ENCODE data around the gene TTLL6. TPM values are rescaled to one million over a fixed set of nuclear protein-coding genes. Genes with fewer than 3 reads are reported as not detected.
A peak's percentile ranks its signal among the peaks of the same experiment; 100 is the strongest.

TTLL6 gene
- total and polyA plus RNA-seq, 2 experiments from 2014 or later: not detected

DNA sequence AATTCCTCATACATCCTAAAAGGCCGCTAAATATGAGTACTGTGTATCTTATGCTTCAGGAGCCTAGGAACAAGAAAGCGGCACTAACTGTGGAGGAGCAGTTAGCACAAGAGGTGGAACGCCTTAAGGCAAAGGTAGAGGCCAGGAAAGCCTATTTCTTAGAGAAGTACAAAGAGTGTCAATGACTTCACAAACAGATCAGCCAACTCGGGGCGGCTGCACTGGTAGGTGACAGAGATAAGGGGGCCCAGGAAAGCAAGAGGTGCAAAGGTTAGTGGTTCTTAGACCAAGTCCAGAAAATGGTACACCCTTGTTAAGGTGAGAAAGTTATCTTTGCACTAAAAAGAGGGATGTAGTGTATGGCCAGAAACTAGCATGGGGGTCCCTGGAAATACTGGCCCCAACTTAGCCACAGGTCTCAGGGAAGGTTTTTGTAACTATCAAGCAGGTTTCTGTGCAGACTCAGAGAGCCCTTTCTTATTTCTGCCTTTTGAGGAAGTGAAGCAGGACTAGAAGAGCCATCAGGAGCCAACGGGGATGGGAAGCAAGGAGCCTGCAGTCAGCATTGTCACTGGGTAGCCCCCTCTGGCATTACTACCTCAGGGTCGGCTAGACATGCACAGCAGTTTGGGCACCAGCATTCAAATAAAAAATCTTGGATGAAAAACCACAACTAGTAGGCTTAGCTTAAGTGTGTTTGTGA, 37.9 kb upstream of the TTLL6 start:
- 93 to 94% methylated on average over 7 of the region's 7 CpGs for WGBS, 2 experiments (ENCODE audit: low coverage in 1 of 2, low lambda C conversion rate in 2 of 2, missing lambda C conversion rate in 2 of 2)
- no peak overlapping the region for H2AFZ ChIP-seq
- H3K27me3 ChIP-seq (replicated peaks; ENCODE audit: insufficient read depth): no peaks in the 10 kb centered on the region
- no peak overlapping the region for H3K4me2 ChIP-seq (ENCODE audit: unreplicated experiment)
- H3K4me1 ChIP-seq (ENCODE audit: insufficient read depth): no peaks in the 10 kb centered on the region
- no peak overlapping the region for H3K9ac ChIP-seq
- no peak overlapping the region for H3K4me3 ChIP-seq
- DNase-seq: no peak
- no peak for TF ChIP-seq EZH2 (IDR thresholded peaks at IDR 0.05; ENCODE audit: insufficient read depth, poor library complexity, severe bottlenecking)
- TF ChIP-seq EZH2phosphoT487 (IDR thresholded peaks at IDR 0.05; ENCODE audit: insufficient read depth, low read depth): no peak
- H3K79me2 ChIP-seq (ENCODE audit: insufficient read depth): no peaks in the 10 kb centered on the region
- H3K36me3 ChIP-seq (ENCODE audit: low read depth): peaks cover 75% of the 10 kb centered on the region
- no peaks in the 10 kb centered on the region for H3K9me3 ChIP-seq (ENCODE audit: low read depth)
- 0 out of 2 replicates have a peak, but pooled peaks cover 6% of the 10 kb centered on the region for H3F3A ChIP-seq (ENCODE audit: insufficient read depth)
- no peak overlapping the region for H3K27ac ChIP-seq
- in situ Hi-C loops (cut with MboI): no loop called here
- no peaks in the 10 kb centered on the region for H3K9me2 ChIP-seq (ENCODE audit: insufficient read depth)
- no peaks in the 10 kb centered on the region for H4K20me1 ChIP-seq (ENCODE audit: insufficient read depth)

DNA sequence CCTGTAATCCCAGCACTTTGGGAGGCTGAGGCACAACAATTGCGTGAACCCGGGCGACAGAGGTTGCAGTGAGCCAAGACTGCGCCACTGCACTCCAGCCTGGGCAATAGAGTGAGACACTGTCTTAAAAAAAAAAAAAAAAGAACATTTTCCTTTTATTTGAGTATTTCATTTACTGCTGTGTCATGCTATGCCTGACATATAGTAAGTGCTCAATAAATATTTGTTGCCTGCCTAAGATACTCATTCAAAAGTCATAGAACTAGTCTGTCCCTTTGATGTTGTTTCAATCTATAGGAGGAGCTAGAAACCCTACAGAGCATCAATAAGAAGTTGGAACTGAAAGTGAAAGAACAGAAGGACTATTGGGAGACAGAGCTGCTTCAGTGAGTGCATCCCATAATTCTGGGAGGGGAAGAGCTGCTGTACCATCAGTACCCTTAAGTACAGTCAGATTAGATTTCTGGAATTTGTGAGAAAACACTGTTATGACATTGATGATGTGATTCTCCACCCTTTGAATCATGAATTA, 33.8 kb upstream of the TTLL6 start:
- Histone ChIP-seq H3K4me3 (no peak overlapping the region), H4K20me1 (ENCODE audit: insufficient read depth) (no peaks in the 10 kb centered on the region), H2AFZ (no peak overlapping the region), H3F3A (ENCODE audit: insufficient read depth) (0 out of 2 replicates have a peak, but pooled peaks cover 6% of the 10 kb centered on the region), H3K27ac (no peak overlapping the region), H3K36me3 (ENCODE audit: low read depth) (peaks cover 73% of the 10 kb centered on the region), H3K9ac (no peak overlapping the region), H3K9me2 (ENCODE audit: insufficient read depth) (no peaks in the 10 kb centered on the region), H3K4me2 (ENCODE audit: unreplicated experiment) (no peak overlapping the region), H3K79me2 (ENCODE audit: insufficient read depth) (no peaks in the 10 kb centered on the region), H3K9me3 (ENCODE audit: low read depth) (no peaks in the 10 kb centered on the region), H3K27me3 (replicated peaks; ENCODE audit: insufficient read depth) (no peaks in the 10 kb centered on the region), H3K4me1 (ENCODE audit: insufficient read depth) (no peaks in the 10 kb centered on the region)
- DNase-seq: no peak
- TF ChIP-seq EZH2phosphoT487 (IDR thresholded peaks at IDR 0.05; ENCODE audit: insufficient read depth, low read depth): no peak
- no peak for TF ChIP-seq EZH2 (IDR thresholded peaks at IDR 0.05; ENCODE audit: insufficient read depth, poor library complexity, severe bottlenecking)
- in situ Hi-C loops (cut with MboI): no loop called here
- 99 to 100% methylated on average over 4 of the region's 4 CpGs for WGBS, 2 experiments (ENCODE audit: low coverage in 1 of 2, low lambda C conversion rate in 2 of 2, missing lambda C conversion rate in 2 of 2)

DNA sequence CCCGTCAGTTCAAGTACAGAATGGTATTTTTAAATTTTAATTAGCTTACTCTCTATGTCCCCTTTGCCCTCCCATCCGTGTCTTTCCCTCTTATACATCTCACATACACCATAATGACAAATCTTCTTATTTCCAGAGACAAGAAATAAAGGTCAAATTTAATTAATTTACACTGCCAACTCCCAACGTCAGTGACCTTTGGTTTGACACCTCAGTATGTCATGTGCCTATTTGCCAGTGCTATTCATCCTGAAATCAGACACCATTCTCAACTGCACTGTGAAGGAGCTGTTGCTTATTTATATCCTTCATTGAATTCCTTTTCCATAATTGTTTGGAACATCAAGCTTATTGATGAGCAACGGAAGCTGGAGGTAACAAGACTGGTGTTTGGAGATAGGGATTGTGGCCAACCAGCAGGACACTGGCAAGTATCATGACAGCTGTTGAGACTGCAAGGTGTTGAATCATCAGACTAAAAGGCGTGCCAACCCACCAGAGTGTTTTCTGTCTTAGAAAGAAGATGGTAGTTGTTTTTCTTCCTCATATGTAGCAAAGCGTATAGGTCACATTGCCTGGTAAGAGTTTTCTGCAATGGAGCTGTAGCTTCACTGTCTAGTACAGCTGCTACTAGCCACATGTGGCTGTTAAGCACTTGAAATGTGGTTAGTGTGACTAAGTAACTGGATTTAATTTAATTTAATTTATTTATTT, 26.3 kb upstream of the TTLL6 start:
- peak; percentile 42 for DNase-seq

DNA sequence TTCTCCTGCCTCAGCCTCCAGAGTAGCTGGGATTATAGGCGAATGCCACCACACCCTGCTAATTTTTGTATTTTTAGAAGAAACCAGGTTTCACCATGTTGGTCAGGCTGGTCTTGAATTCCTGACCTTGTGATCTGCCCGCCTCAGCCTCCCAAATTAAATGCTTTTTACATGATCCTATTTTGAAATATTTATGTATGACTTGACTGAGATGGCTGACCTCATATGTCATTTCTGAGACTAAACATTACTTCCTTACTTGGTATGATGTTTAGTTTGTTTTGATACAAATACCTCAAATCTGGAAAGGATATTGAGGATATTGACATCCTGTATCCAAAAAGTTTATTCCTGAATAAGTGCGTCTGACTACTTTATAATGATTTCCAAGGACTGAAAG, 25.7 kb upstream of the TTLL6 start:
- H3K36me3 ChIP-seq (ENCODE audit: low read depth): peaks cover 25% of the 10 kb centered on the region
- H3K4me2 ChIP-seq (ENCODE audit: unreplicated experiment): no peak overlapping the region
- H3K9me3 ChIP-seq (ENCODE audit: low read depth): no peaks in the 10 kb centered on the region
- H3K9me2 ChIP-seq (ENCODE audit: insufficient read depth): no peaks in the 10 kb centered on the region
- in situ Hi-C loops (cut with MboI): no loop called here
- no peak overlapping the region for H3K4me3 ChIP-seq
- H2AFZ ChIP-seq: no peak overlapping the region
- TF ChIP-seq EZH2 (IDR thresholded peaks at IDR 0.05; ENCODE audit: insufficient read depth, poor library complexity, severe bottlenecking) (no peak), EZH2phosphoT487 (IDR thresholded peaks at IDR 0.05; ENCODE audit: insufficient read depth, low read depth) (no peak)
- 71 to 88% methylated on average over 3 of the region's 3 CpGs for WGBS, 2 experiments (ENCODE audit: low coverage in 1 of 2, low lambda C conversion rate in 2 of 2, missing lambda C conversion rate in 2 of 2)
- H3K4me1 ChIP-seq (ENCODE audit: insufficient read depth): peaks cover 34% of the 10 kb centered on the region
- H3K27me3 ChIP-seq (replicated peaks; ENCODE audit: insufficient read depth): no peaks in the 10 kb centered on the region
- H3K9ac ChIP-seq: no peak overlapping the region
- 0 out of 2 replicates have a peak, but pooled peaks cover 5% of the 10 kb centered on the region for H4K20me1 ChIP-seq (ENCODE audit: insufficient read depth)
- no peak for DNase-seq
- H3K27ac ChIP-seq: no peak overlapping the region
- H3F3A ChIP-seq (ENCODE audit: insufficient read depth): peaks cover 18% of the 10 kb centered on the region
- H3K79me2 ChIP-seq (ENCODE audit: insufficient read depth): peaks cover 51% of the 10 kb centered on the region

More for the DNA sequence above, 26.3 kb upstream of the TTLL6 start:
- Histone ChIP-seq H3K27ac (peak overlapping the region; percentile 18; the same call in 1 of the 2 replicates), H3K4me3 (no peak overlapping the region), H3K4me1 (ENCODE audit: insufficient read depth) (peaks cover 34% of the 10 kb centered on the region), H3K79me2 (ENCODE audit: insufficient read depth) (peaks cover 45% of the 10 kb centered on the region), H3F3A (ENCODE audit: insufficient read depth) (peaks cover 18% of the 10 kb centered on the region), H3K9me2 (ENCODE audit: insufficient read depth) (no peaks in the 10 kb centered on the region), H3K4me2 (ENCODE audit: unreplicated experiment) (peak overlapping the region; percentile 20), H3K9me3 (ENCODE audit: low read depth) (no peaks in the 10 kb centered on the region), H4K20me1 (ENCODE audit: insufficient read depth) (0 out of 2 replicates have a peak, but pooled peaks cover 5% of the 10 kb centered on the region), H3K27me3 (replicated peaks; ENCODE audit: insufficient read depth) (no peaks in the 10 kb centered on the region), H3K9ac (no peak overlapping the region), H3K36me3 (ENCODE audit: low read depth) (peaks cover 30% of the 10 kb centered on the region), H2AFZ (no peak overlapping the region)
- in situ Hi-C loops (cut with MboI): no loop called here
- TF ChIP-seq EZH2 (IDR thresholded peaks at IDR 0.05; ENCODE audit: insufficient read depth, poor library complexity, severe bottlenecking): no peak
- TF ChIP-seq EZH2phosphoT487 (IDR thresholded peaks at IDR 0.05; ENCODE audit: insufficient read depth, low read depth): no peak
- 80 to 85% methylated on average over 6 of the region's 6 CpGs for WGBS, 2 experiments (ENCODE audit: low coverage in 1 of 2, low lambda C conversion rate in 2 of 2, missing lambda C conversion rate in 2 of 2)
